Measurements from ENCODE around the gene CDK2AP2.

Gene CDK2AP2

GRCh38 chr11:67538823-67539505, 31.0 kb upstream of the CDK2AP2 start:
- no peak for DNase-seq (ENCODE audit: low read depth in 1 of 2, low spot score in 1 of 2)
- in situ Hi-C loops (cut with HindIII; ENCODE audit: low pct_unique_long_range_greater_than_20kb, low sequenced_read_pairs) = no loop called here
- TF ChIP-seq JUND (IDR thresholded peaks at IDR 0.05; ENCODE audit: low read depth) = no peak

GRCh38 chr11:67538306-67538705, 30.3 kb upstream of the CDK2AP2 start:
- no peak for DNase-seq (ENCODE audit: low read depth in 1 of 2, low spot score in 1 of 2)
- in situ Hi-C loops (cut with HindIII; ENCODE audit: low pct_unique_long_range_greater_than_20kb, low sequenced_read_pairs) = no loop called here
- TF ChIP-seq JUND (IDR thresholded peaks at IDR 0.05; ENCODE audit: low read depth) = no peak

DNA sequence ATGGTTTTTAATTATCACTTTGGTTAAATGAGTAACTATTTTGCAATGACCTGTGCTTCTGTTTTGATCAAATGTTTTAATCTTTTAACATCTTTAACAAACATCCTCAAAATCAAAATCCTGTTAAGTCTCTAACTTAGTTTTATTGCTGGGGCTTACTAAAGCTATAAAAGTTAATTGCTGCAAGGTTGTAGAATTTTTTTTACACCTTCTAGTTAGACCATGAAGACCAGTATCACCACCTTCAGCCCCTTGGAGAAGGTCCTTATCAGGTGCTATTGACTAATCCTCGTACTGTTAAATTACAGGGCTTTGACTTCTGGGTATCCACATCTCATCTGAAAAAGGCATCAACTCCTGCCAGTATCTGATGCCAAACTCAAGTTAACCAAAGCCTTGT, 27.6 kb upstream of the CDK2AP2 start:
- DNase-seq (ENCODE audit: low read depth in 1 of 2, low spot score in 1 of 2) = no peak
- in situ Hi-C loops (cut with HindIII; ENCODE audit: low pct_unique_long_range_greater_than_20kb, low sequenced_read_pairs) = no loop called here
- no peak for TF ChIP-seq JUND (IDR thresholded peaks at IDR 0.05; ENCODE audit: low read depth)

- TF ChIP-seq JUND (IDR thresholded peaks at IDR 0.05; ENCODE audit: low read depth) = no peak
- DNase-seq (ENCODE audit: low read depth in 1 of 2, low spot score in 1 of 2) = peak in 1 of 2 experiments; percentile 63
- in situ Hi-C loops (cut with HindIII; ENCODE audit: low pct_unique_long_range_greater_than_20kb, low sequenced_read_pairs) = no loop called here
These were observed 26.2 kb upstream of the CDK2AP2 start for GRCh38 chr11:67534070-67534679.

- in situ Hi-C loops (cut with HindIII; ENCODE audit: low pct_unique_long_range_greater_than_20kb, low sequenced_read_pairs) = no loop called here
- no peak for TF ChIP-seq JUND (IDR thresholded peaks at IDR 0.05; ENCODE audit: low read depth)
- no peak for DNase-seq (ENCODE audit: low read depth in 1 of 2, low spot score in 1 of 2)
These were observed 24.9 kb upstream of the CDK2AP2 start for GRCh38 chr11:67532889-67533288.

DNA sequence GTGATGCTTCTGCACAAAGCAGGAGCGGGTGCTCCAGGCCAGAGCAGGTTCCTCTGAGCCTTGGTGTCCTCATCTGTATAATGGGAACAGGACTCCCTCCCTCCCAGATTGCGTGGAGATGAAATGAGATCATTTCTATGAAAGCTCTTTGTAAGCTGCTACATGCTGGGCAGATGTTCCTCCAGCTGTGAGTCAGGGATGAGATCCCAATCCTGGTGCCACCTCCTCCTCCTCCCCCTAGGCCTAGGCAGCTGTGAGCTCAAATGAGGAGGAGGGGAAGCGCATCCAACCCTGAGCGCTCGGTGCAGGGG, 22.3 kb upstream of the CDK2AP2 start:
- TF ChIP-seq JUND (IDR thresholded peaks at IDR 0.05; ENCODE audit: low read depth) = no peak
- in situ Hi-C loops (cut with HindIII; ENCODE audit: low pct_unique_long_range_greater_than_20kb, low sequenced_read_pairs) = no loop called here
- no peak for DNase-seq (ENCODE audit: low read depth in 1 of 2, low spot score in 1 of 2)

DNA sequence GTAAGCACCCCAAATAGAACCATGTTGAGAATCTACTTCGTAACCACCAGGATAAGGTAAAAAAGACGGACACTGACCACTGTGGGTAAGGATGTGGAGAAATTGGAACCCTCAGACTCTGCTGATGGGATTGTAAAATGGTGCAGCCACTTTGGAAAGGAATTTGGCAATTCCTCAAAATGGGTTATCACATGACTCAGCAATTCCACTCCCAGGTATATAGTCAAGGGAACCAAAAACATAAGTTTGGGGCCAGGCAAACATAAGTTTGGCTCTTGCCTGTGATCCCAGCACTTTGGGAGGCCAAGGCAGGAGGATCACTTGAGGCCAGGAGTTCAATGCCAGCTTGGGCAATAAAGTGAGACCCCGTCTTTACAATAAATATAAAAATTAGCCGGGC, 20.4 kb upstream of the CDK2AP2 start:
- TF ChIP-seq JUND (IDR thresholded peaks at IDR 0.05; ENCODE audit: low read depth) = no peak
- DNase-seq (ENCODE audit: low read depth in 1 of 2, low spot score in 1 of 2) = no peak
- in situ Hi-C loops (cut with HindIII; ENCODE audit: low pct_unique_long_range_greater_than_20kb, low sequenced_read_pairs) = no loop called here

- in situ Hi-C loops (cut with HindIII; ENCODE audit: low pct_unique_long_range_greater_than_20kb, low sequenced_read_pairs) = no loop called here
- no peak for TF ChIP-seq JUND (IDR thresholded peaks at IDR 0.05; ENCODE audit: low read depth)
- DNase-seq (ENCODE audit: low read depth in 1 of 2, low spot score in 1 of 2) = no peak
These were observed 17.5 kb upstream of the CDK2AP2 start for GRCh38 chr11:67525275-67525976.

DNA sequence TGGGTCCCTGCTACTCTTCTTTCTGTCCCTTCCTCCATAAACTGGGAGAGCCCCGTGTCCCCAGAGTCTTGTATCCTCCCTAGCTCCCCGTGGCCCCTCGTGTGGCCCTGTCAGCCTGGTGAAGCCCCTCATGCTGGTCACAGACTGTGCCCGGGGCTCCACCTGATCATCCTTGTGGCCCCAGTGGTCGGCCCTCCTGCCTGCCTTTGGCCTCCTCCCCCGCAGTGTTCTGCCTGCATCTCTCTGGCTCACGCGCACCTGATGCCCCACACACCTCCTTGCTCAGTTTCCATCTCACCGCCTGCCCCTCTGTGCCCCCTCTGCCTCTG, 16.5 kb upstream of the CDK2AP2 start:
- no peak for TF ChIP-seq JUND (IDR thresholded peaks at IDR 0.05; ENCODE audit: low read depth)
- in situ Hi-C loops (cut with HindIII; ENCODE audit: low pct_unique_long_range_greater_than_20kb, low sequenced_read_pairs) = no loop called here
- no peak for DNase-seq (ENCODE audit: low read depth in 1 of 2, low spot score in 1 of 2)

DNA sequence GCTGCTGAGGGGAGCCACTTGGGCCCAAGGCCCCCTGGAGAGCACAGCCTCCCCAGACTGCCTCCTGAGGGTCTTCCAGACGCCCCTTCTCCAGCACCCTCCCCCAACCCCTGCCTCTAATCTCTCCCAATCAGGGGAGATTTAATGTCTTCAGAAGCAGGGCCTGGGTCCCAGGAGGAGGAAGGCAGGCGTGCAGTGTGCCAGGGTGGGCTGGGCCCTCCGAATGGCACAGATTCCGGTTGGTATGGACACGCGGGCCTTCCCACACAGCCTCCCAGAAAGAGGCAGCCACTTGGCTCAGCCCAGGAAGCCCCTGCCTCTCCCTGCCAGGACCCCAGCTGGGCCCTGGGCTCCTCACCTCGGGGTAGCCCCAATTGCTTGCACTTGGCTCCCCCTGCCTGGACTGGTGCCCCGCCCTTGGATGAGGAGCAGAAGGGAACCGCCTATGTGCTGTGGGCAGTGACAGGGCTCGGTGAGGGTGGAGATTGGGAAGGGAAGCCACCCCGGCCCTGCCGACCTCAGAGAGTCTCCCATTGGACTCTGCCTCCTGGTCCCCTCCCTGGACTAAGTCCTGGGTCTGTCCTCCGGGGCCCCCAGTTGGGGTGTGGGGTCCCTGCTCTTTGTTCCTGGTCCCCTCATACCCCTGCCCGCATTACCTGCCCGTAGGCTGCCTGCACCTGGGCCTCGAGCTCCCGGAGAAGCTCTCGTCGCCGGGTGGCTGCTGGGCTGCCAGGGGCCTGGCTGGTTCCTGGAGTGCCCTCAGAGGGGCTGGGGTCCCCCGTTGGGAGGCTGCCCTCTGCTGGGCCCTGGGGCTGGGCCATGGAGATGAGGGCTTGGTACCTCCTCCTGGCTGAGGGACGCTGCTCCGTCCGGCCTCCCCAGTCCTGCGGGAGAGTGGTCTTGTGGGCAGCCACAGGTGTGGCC, 15.9 kb upstream of the CDK2AP2 start:
- TF ChIP-seq JUND (IDR thresholded peaks at IDR 0.05; ENCODE audit: low read depth) = no peak
- in situ Hi-C loops (cut with HindIII; ENCODE audit: low pct_unique_long_range_greater_than_20kb, low sequenced_read_pairs) = no loop called here
- no peak for DNase-seq (ENCODE audit: low read depth in 1 of 2, low spot score in 1 of 2)

GRCh38 chr11:67522844-67523555, 15.0 kb upstream of the CDK2AP2 start, which contains the start of gene CABP2:
Gene CABP2, minus strand, starts transcription at chr11:67523446. Its CDS starts 120 bp downstream, at chr11:67523326.
- DNase-seq (ENCODE audit: low read depth in 1 of 2, low spot score in 1 of 2) = no peak
- TF ChIP-seq JUND (IDR thresholded peaks at IDR 0.05; ENCODE audit: low read depth) = no peak
- in situ Hi-C loops (cut with HindIII; ENCODE audit: low pct_unique_long_range_greater_than_20kb, low sequenced_read_pairs) = no loop called here

- TF ChIP-seq JUND (IDR thresholded peaks at IDR 0.05; ENCODE audit: low read depth) = no peak
- in situ Hi-C loops (cut with HindIII; ENCODE audit: low pct_unique_long_range_greater_than_20kb, low sequenced_read_pairs) = no loop called here
- no peak for DNase-seq (ENCODE audit: low read depth in 1 of 2, low spot score in 1 of 2)
These were observed 14.4 kb upstream of the CDK2AP2 start for GRCh38 chr11:67522338-67522737.

Data from T47D (cell line).